Activated CD4-positive, alpha-beta T cell treated with anti-CD3 and anti-CD28 coated beads for 48 hours (primary cell): ENCODE results near the gene ULK4.
A peak's percentile ranks its signal among the peaks of the same experiment; 100 is the strongest.

Experiments used
- DNase-seq: peaks from one replicate; pipeline ENCODE4 v3.0.0-alpha.2; 2020

The ULK4 gene

GRCh38 chr3:41205591-41205990 is 756.3 kb downstream of the ULK4 start:
- DNase-seq, result no peak

GRCh38 chr3:41204369-41204768 is 757.5 kb downstream of the ULK4 start:
- no peak for DNase-seq

- no peak for DNase-seq
Observed at GRCh38 chr3:41202834-41203345, 759.0 kb downstream of the ULK4 start.

GRCh38 chr3:41202075-41202833 is 759.6 kb downstream of the ULK4 start:
- no peak for DNase-seq

- no peak for DNase-seq
Observed at GRCh38 chr3:41200669-41201021, 761.3 kb downstream of the ULK4 start.

GRCh38 chr3:41199866-41200668 is 761.8 kb downstream of the ULK4 start:
- DNase-seq, result peak; percentile 43

- peak; percentile 93 for DNase-seq
Observed at GRCh38 chr3:41198950-41199865, 762.7 kb downstream of the ULK4 start, which contains the start of gene CTNNB1. Gene CTNNB1 (plus strand): TSS chr3:41199505. CDS start chr3:41224069, 24,564 bp downstream.

- peak; percentile 31 for DNase-seq
Observed at GRCh38 chr3:41198526-41198925, 763.4 kb downstream of the ULK4 start.

GRCh38 chr3:41198046-41198445 is 763.9 kb downstream of the ULK4 start:
- no peak for DNase-seq
